Naive thymus-derived CD4-positive, alpha-beta T cell (primary cell): ENCODE results near the gene DUSP10. TPM values are rescaled to one million over a fixed set of nuclear protein-coding genes. Genes with fewer than 3 reads are reported as not detected.

Source experiments
- ATAC-seq: fragments of 150-1000 bp; cut with Tn5 transposase; 2 replicates; pipeline ENCODE4 v1.10.0; 2021; ENCODE audit warnings: mild to moderate bottlenecking, moderate library complexity
- CTCF ChIA-PET: fragments of 350-600 bp; sonication (Branson Sonifier 250); formaldehyde crosslinking; loops from one replicate; lab custom pipeline; 2021; ENCODE audit warnings: antibody characterized with exemption; lab: Charles Lee
- POLR2A ChIA-PET: fragments of 350-600 bp; sonication (Branson Sonifier 250); formaldehyde crosslinking; loops from one replicate; lab custom pipeline; 2021; ENCODE audit warnings: antibody characterized with exemption, inconsistent platforms; lab: Charles Lee
- DNase-seq, 9 donors: peaks; one replicate each; pipeline versions ENCODE4 v3.0.0 to v3.0.0-alpha.2; 2020 to 2022; ENCODE audit warnings: mixed read lengths in 1 of 9
- H3K27ac ChIP-seq: one replicate; pipeline ENCODE4 v1.7.0; 2013; ENCODE audit warnings: mild to moderate bottlenecking, low read depth, low read length, moderate library complexity
- H3K27me3 ChIP-seq, 2 donors: one replicate each; pipeline ENCODE4 v1.7.0; 2013; ENCODE audit warnings: low read length in 2 of 2, mild to moderate bottlenecking in 2 of 2, moderate library complexity in 2 of 2; ENCODE audit not compliant: control insufficient read depth in 2 of 2, insufficient read depth in 2 of 2
- H3K36me3 ChIP-seq, 3 experiments: 1 replicate in 2 of 3; 2 replicates in 1 of 3; pipeline ENCODE4 v1.7.0; 2013; ENCODE audit warnings: low read length in 3 of 3, mild to moderate bottlenecking in 3 of 3, moderate library complexity in 1 of 3; ENCODE audit not compliant: insufficient read depth in 3 of 3, control insufficient read depth in 2 of 3
- H3K4me1 ChIP-seq, 2 donors: one replicate each; pipeline ENCODE4 v1.7.0; 2013; ENCODE audit warnings: low read length in 2 of 2, mild to moderate bottlenecking in 2 of 2, moderate library complexity in 1 of 2; ENCODE audit not compliant: control insufficient read depth in 2 of 2, insufficient read depth in 2 of 2
- H3K4me3 ChIP-seq: 2 replicates; pipeline ENCODE4 v1.7.0; 2013; ENCODE audit warnings: mild to moderate bottlenecking, low read length
- H3K9me3 ChIP-seq, 3 experiments: 1 replicate in 2 of 3; 2 replicates in 1 of 3; pipeline ENCODE4 v1.7.0; 2013; ENCODE audit warnings: low read length in 3 of 3; ENCODE audit not compliant: control insufficient read depth in 2 of 3
- H3K27ac Mint-ChIP-seq, 9 donors: one replicate each; pipeline ENCODE4 v1.8.0; 2020 to 2022; ENCODE audit warnings: mixed read lengths in 9 of 9, mild to moderate bottlenecking in 8 of 9, moderate library complexity in 5 of 9, inconsistent platforms in 2 of 9
- H3K27me3 Mint-ChIP-seq, 5 donors: one replicate each; pipeline ENCODE4 v1.8.0; 2021 to 2022; ENCODE audit warnings: mixed read lengths in 5 of 5, mild to moderate bottlenecking in 1 of 5
- H3K36me3 Mint-ChIP-seq, 5 donors: one replicate each; pipeline ENCODE4 v1.8.0; 2020 to 2022; ENCODE audit warnings: mixed read lengths in 5 of 5, mild to moderate bottlenecking in 3 of 5, inconsistent platforms in 1 of 5
- H3K4me1 Mint-ChIP-seq, 7 donors: one replicate each; pipeline ENCODE4 v1.8.0; 2020 to 2022; ENCODE audit warnings: mixed read lengths in 7 of 7, mild to moderate bottlenecking in 3 of 7, inconsistent platforms in 1 of 7
- H3K4me3 Mint-ChIP-seq, 10 donors: one replicate each; pipeline ENCODE4 v1.8.0; 2020 to 2022; ENCODE audit warnings: mild to moderate bottlenecking in 10 of 10, mixed read lengths in 10 of 10, moderate library complexity in 6 of 10, inconsistent platforms in 2 of 10
- H3K9me3 Mint-ChIP-seq, 11 donors: one replicate each; pipeline ENCODE4 v1.8.0; 2020 to 2022; ENCODE audit warnings: mixed read lengths in 11 of 11, mild to moderate bottlenecking in 4 of 11, inconsistent platforms in 1 of 11, moderate library complexity in 1 of 11
- intact Hi-C, 2 donors: fragments of 100-400 bp; cut with micrococcal nuclease; formaldehyde crosslinking; loops; one replicate each; pipeline ENCODE4 v1.15.1; 2023
- polyA plus RNA-seq, 2 donors: library from polyadenylated mRNA; unstranded; fragments of 300-500 nt; fragmentation: Illumina TruSeq; gene quantifications; one replicate each; pipeline ENCODE4 v1.2.3, GENCODE V29; 2021
- total RNA-seq, 6 experiments: library from RNA in 5 of 6; stranded (reverse) in 5 of 6; gene quantifications; 1 replicate in 5 of 6; 2 replicates in 1 of 6; pipeline ENCODE4 v1.2.3 and lab custom pipeline; 2021 to 2026

DUSP10 gene
- total and polyA plus RNA-seq, 7 experiments from 2014 or later = 2.5 to 60.6 (median 3.7) TPM

GRCh38 chr1:221782970-221783369 lies 41.1 kb upstream of the DUSP10 start:
- peaks cover 42 to 71% (median 55%) of the 10 kb centered on the region in 7 donors for H3K4me1 Mint-ChIP-seq
- H3K4me3 ChIP-seq = peak overlapping the region; percentile 41
- DNase-seq (no peak), ATAC-seq (no peak)
- peaks cover 43% of the 10 kb centered on the region in 2 donors for H3K4me1 ChIP-seq
- ChIA-PET CTCF (no interaction called here), POLR2A (interaction anchor here (0.9 to 2.4 kb wide), 2 partner anchors 41 to 931 kb away, joined by 3 to 8 read pairs; partner anchors contain the start of gene DUSP10)
- H3K9me3 Mint-ChIP-seq = peaks cover 0 to 1% (median 0%) of the 10 kb centered on the region in 11 donors
- intact Hi-C loops = loop anchor here (1.0 to 5.0 kb wide), 4 partner anchors 14 to 906 kb away; partner anchors contain the start of genes DUSP10 (in 1 of the 2) and HLX (in 1 of the 2)
- no peaks in the 10 kb centered on the region for H3K9me3 ChIP-seq
- no peaks in the 10 kb centered on the region for H3K36me3 ChIP-seq
- no peaks in the 10 kb centered on the region for H3K27me3 Mint-ChIP-seq
- H3K27ac ChIP-seq = no peak overlapping the region
- no peaks in the 10 kb centered on the region for H3K27me3 ChIP-seq
- H3K4me3 Mint-ChIP-seq = peak overlapping the region in 9 of 10 donors; percentile 54 to 76 (median 69)
- H3K27ac Mint-ChIP-seq = peak overlapping the region in 2 of 9 donors; percentile 24 to 40
- H3K36me3 Mint-ChIP-seq = peaks cover 0 to 2% (median 0%) of the 10 kb centered on the region in 5 donors

GRCh38 chr1:221782477-221782876 lies 40.6 kb upstream of the DUSP10 start:
- intact Hi-C loops = loop anchor here (2.0 to 5.0 kb wide), 3 partner anchors 14 to 905 kb away; partner anchors contain the start of gene HLX (in 1 of the 2)
- Histone ChIP-seq H3K9me3 (no peaks in the 10 kb centered on the region), H3K27me3 (no peaks in the 10 kb centered on the region), H3K4me3 (no peak overlapping the region), H3K36me3 (no peaks in the 10 kb centered on the region), H3K4me1 (peaks cover 46 to 48% of the 10 kb centered on the region in 2 donors), H3K27ac (no peak overlapping the region)
- Mint-ChIP-seq H3K4me1 (peaks cover 44 to 76% (median 60%) of the 10 kb centered on the region in 7 donors), H3K4me3 (peak overlapping the region in 2 of 10 donors; percentile 33 to 69), H3K27me3 (no peaks in the 10 kb centered on the region), H3K36me3 (peaks cover 0 to 2% (median 0%) of the 10 kb centered on the region in 5 donors), H3K27ac (peak overlapping the region in 2 of 9 donors; percentile 12 to 40), H3K9me3 (peaks cover 0 to 1% (median 0%) of the 10 kb centered on the region in 11 donors)
- ATAC-seq (no peak), DNase-seq (no peak)
- POLR2A ChIA-PET = no interaction called here
- CTCF ChIA-PET = no interaction called here

- no peak overlapping the region for H3K27ac ChIP-seq
- intact Hi-C loops = loop anchor here (5.0 kb wide), 2 partner anchors 46 to 904 kb away; partner anchors contain the start of gene HLX (in 1 of the 2)
Measured at GRCh38 chr1:221781102-221781755, 39.3 kb upstream of the DUSP10 start.

GRCh38 chr1:221780175-221780574 lies 38.3 kb upstream of the DUSP10 start:
- POLR2A ChIA-PET = interaction anchor here (0.7 kb wide), 1 partner anchor 19 kb away, joined by 3 read pairs; no protein-coding TSS in a partner anchor
- intact Hi-C loops = loop anchor here (5.0 kb wide), 2 partner anchors 47 to 903 kb away; partner anchors contain the start of gene HLX (in 1 of the 2)
- ATAC-seq (no peak), DNase-seq (no peak)
- Mint-ChIP-seq H3K27me3 (no peaks in the 10 kb centered on the region), H3K9me3 (peaks cover 0 to 1% (median 0%) of the 10 kb centered on the region in 11 donors), H3K4me1 (peaks cover 56 to 95% (median 71%) of the 10 kb centered on the region in 7 donors), H3K36me3 (peaks cover 0 to 2% (median 0%) of the 10 kb centered on the region in 5 donors), H3K4me3 (peak overlapping the region in 2 of 10 donors; percentile 53 to 68), H3K27ac (peak overlapping the region in 2 of 9 donors; percentile 56 to 90)
- no peaks in the 10 kb centered on the region for H3K36me3 ChIP-seq
- H3K27me3 ChIP-seq = no peaks in the 10 kb centered on the region
- no peak overlapping the region for H3K4me3 ChIP-seq
- no peaks in the 10 kb centered on the region for H3K9me3 ChIP-seq
- CTCF ChIA-PET = no interaction called here
- peaks cover 59% of the 10 kb centered on the region in 2 donors for H3K4me1 ChIP-seq
- H3K27ac ChIP-seq = no peak overlapping the region

More at GRCh38 chr1:221781102-221781755, 39.3 kb upstream of the DUSP10 start:
- ChIA-PET CTCF (interaction anchor here (1.1 kb wide), 2 partner anchors 39 to 69 kb away, joined by 3 read pairs; partner anchors contain the start of gene DUSP10), POLR2A (interaction anchor here (0.7 kb wide), 1 partner anchor 81 kb away, joined by 3 read pairs; no protein-coding TSS in a partner anchor)
- Mint-ChIP-seq H3K27me3 (no peaks in the 10 kb centered on the region), H3K27ac (peak overlapping the region in 3 of 9 donors; percentile 25 to 56 (median 34)), H3K9me3 (peaks cover 0 to 1% (median 0%) of the 10 kb centered on the region in 11 donors), H3K36me3 (peaks cover 0 to 2% (median 0%) of the 10 kb centered on the region in 5 donors), H3K4me3 (no peak overlapping the region), H3K4me1 (peaks cover 54 to 89% (median 71%) of the 10 kb centered on the region in 7 donors)
- H3K4me3 ChIP-seq = no peak overlapping the region
- DNase-seq (no peak), ATAC-seq (peak; percentile 5)
- no peaks in the 10 kb centered on the region for H3K27me3 ChIP-seq
- H3K9me3 ChIP-seq = no peaks in the 10 kb centered on the region
- no peaks in the 10 kb centered on the region for H3K36me3 ChIP-seq
- H3K4me1 ChIP-seq = peaks cover 58 to 59% of the 10 kb centered on the region in 2 donors

GRCh38 chr1:221779771-221780170 lies 37.9 kb upstream of the DUSP10 start:
- peak overlapping the region in 2 of 10 donors; percentile 53 to 68 for H3K4me3 Mint-ChIP-seq
- no peak for DNase-seq

GRCh38 chr1:221778535-221779142 lies 36.8 kb upstream of the DUSP10 start:
- Histone ChIP-seq H3K4me1 (peaks cover 48% of the 10 kb centered on the region in 2 donors), H3K27ac (peak overlapping the region; percentile 49), H3K36me3 (no peaks in the 10 kb centered on the region), H3K4me3 (peak overlapping the region; percentile 19), H3K27me3 (no peaks in the 10 kb centered on the region), H3K9me3 (no peaks in the 10 kb centered on the region)
- ChIA-PET POLR2A (interaction anchor here (1.4 to 2.4 kb wide), 2 partner anchors 9 to 36 kb away, joined by 3 to 14 read pairs; partner anchors contain the start of gene DUSP10), CTCF (interaction anchor here (0.6 kb wide), 1 partner anchor 1920 kb away, joined by 4 read pairs; no protein-coding TSS in a partner anchor)
- intact Hi-C loops = loop anchor here (1.0 to 5.0 kb wide), 8 partner anchors 14 to 179 kb away; partner anchors contain the start of gene DUSP10 (in 2 of the 2)
- H3K9me3 Mint-ChIP-seq = peaks cover 0 to 3% (median 0%) of the 10 kb centered on the region in 11 donors
- peak overlapping the region; percentile 29 to 82 (median 66) for H3K4me3 Mint-ChIP-seq
- H3K36me3 Mint-ChIP-seq = peaks cover 0 to 7% (median 0%) of the 10 kb centered on the region in 5 donors
- H3K4me1 Mint-ChIP-seq = peaks cover 49 to 91% (median 62%) of the 10 kb centered on the region in 7 donors
- DNase-seq (peak in 8 of 9 donors; percentile 5 to 43 (median 30)), ATAC-seq (peak; percentile 71)
- H3K27ac Mint-ChIP-seq = peak overlapping the region; percentile 51 to 90 (median 74)
- no peaks in the 10 kb centered on the region for H3K27me3 Mint-ChIP-seq

More at GRCh38 chr1:221779771-221780170, 37.9 kb upstream of the DUSP10 start:
- H3K9me3 Mint-ChIP-seq = peaks cover 0 to 1% (median 0%) of the 10 kb centered on the region in 11 donors
- no peak for ATAC-seq
- peak overlapping the region in 4 of 9 donors; percentile 56 to 90 (median 65) for H3K27ac Mint-ChIP-seq
- Histone ChIP-seq H3K36me3 (no peaks in the 10 kb centered on the region), H3K4me3 (no peak overlapping the region), H3K27me3 (no peaks in the 10 kb centered on the region), H3K27ac (no peak overlapping the region), H3K9me3 (no peaks in the 10 kb centered on the region), H3K4me1 (peaks cover 59% of the 10 kb centered on the region in 2 donors)
- ChIA-PET CTCF (no interaction called here), POLR2A (interaction anchor here (0.7 kb wide), 1 partner anchor 19 kb away, joined by 3 read pairs; no protein-coding TSS in a partner anchor)
- intact Hi-C loops = loop anchor here (2.0 to 5.0 kb wide), 6 partner anchors 13 to 902 kb away; partner anchors contain the start of gene HLX (in 1 of the 2)
- peaks cover 0 to 4% (median 0%) of the 10 kb centered on the region in 5 donors for H3K36me3 Mint-ChIP-seq
- H3K27me3 Mint-ChIP-seq = no peaks in the 10 kb centered on the region
- peaks cover 56 to 94% (median 71%) of the 10 kb centered on the region in 7 donors for H3K4me1 Mint-ChIP-seq
